Head of caudate nucleus (tissue), 42 donors: ENCODE data around the gene PDAP1.
"Not testable (repeated sequence)": the region's sequence is repeated elsewhere in the genome, so short reads cannot be mapped to it uniquely, and the experiment has no call there.

ENCODE experiments used
- DNase-seq, 42 donors: peaks; one replicate each; pipeline versions ENCODE4 v3.0.0 to v3.0.0-alpha.2; 2020 to 2021; ENCODE audit warnings: mixed read lengths in 7 of 42
- intact Hi-C: fragments of 100-400 bp; cut with DNase I; formaldehyde crosslinking; loops from one replicate; pipeline ENCODE4 v1.15.0; 2022

PDAP1 gene

GRCh38 chr7:99402854-99403253 is 5.5 kb downstream of the PDAP1 start:
- no peak for DNase-seq
- intact Hi-C loops, result loop anchor here (10.0 kb wide), 1 partner anchor 152 kb away; the partner anchor contains the start of genes FAM200A and ZNF655

GRCh38 chr7:99399597-99399996 is 8.8 kb downstream of the PDAP1 start:
- DNase-seq, result no peak
- intact Hi-C loops, result no loop called here

- intact Hi-C loops, result no loop called here
- no peak for DNase-seq
Measured at GRCh38 chr7:99398891-99399445, 9.4 kb downstream of the PDAP1 start.

- intact Hi-C loops, result no loop called here
- DNase-seq, result no peak
Measured at GRCh38 chr7:99397297-99397983, 11.0 kb downstream of the PDAP1 start.

GRCh38 chr7:99396418-99397296 is 11.7 kb downstream of the PDAP1 start:
- DNase-seq, result no peak
- intact Hi-C loops, result no loop called here

GRCh38 chr7:99395616-99396327 is 12.6 kb downstream of the PDAP1 start:
- no peak for DNase-seq
- intact Hi-C loops, result no loop called here

- intact Hi-C loops, result no loop called here
- no peak for DNase-seq
Measured at GRCh38 chr7:99394188-99394502, 14.3 kb downstream of the PDAP1 start.

GRCh38 chr7:99393355-99394187 is 14.8 kb downstream of the PDAP1 start:
- DNase-seq, result peak in 8 of 42 donors; percentile 14 to 54 (median 24)
- intact Hi-C loops, result no loop called here

- DNase-seq, result peak; percentile 33 to 90 (median 76)
- intact Hi-C loops, result no loop called here
Measured at GRCh38 chr7:99392659-99393354, 15.6 kb downstream of the PDAP1 start.

GRCh38 chr7:99392046-99392445 is 16.4 kb downstream of the PDAP1 start:
- intact Hi-C loops, result no loop called here
- no peak for DNase-seq

GRCh38 chr7:99390941-99391602 is 17.3 kb downstream of the PDAP1 start:
- intact Hi-C loops, result no loop called here
- DNase-seq, result no peak

GRCh38 chr7:99389772-99390171 is 18.6 kb downstream of the PDAP1 start:
- intact Hi-C loops, result no loop called here
- DNase-seq, result no peak

GRCh38 chr7:99387912-99388311 is 20.5 kb downstream of the PDAP1 start:
- DNase-seq, result no peak
- intact Hi-C loops, result no loop called here

- DNase-seq, intact Hi-C loops: not testable (repeated sequence)
Measured at GRCh38 chr7:99387239-99387635, 21.2 kb downstream of the PDAP1 start.

- DNase-seq, result no peak
Measured at GRCh38 chr7:99386584-99387238, 21.7 kb downstream of the PDAP1 start.

GRCh38 chr7:99385564-99385963 is 22.8 kb downstream of the PDAP1 start:
- no peak for DNase-seq
- intact Hi-C loops, result no loop called here

More at GRCh38 chr7:99386584-99387238, 21.7 kb downstream of the PDAP1 start:
- intact Hi-C loops, result no loop called here

GRCh38 chr7:99384523-99384922 is 23.9 kb downstream of the PDAP1 start:
- intact Hi-C loops, result no loop called here
- no peak for DNase-seq
